GM23338 (cell line): ENCODE data around the gene KLHDC7A. TPM values are rescaled to one million over a fixed set of nuclear protein-coding genes. Genes with fewer than 3 reads are reported as not detected.

Experiments used
- ATAC-seq: fragments of 200-7000 bp; cut with Tn5 transposase; 3 replicates; pipeline ENCODE4 v1.9.1; 2020
- DNase-seq: peaks from one replicate; pipeline ENCODE4 v3.0.0-alpha.2; 2015; ENCODE audit warnings: low spot score
- H2AFZ ChIP-seq: fragments of 200-600 bp; sonication (generic); 2 replicates; pipeline ENCODE4 v1.8.0; 2016; ENCODE audit warnings: antibody characterized with exemption, mild to moderate bottlenecking, moderate library complexity
- H3F3A ChIP-seq: fragments of 200-600 bp; sonication (generic); replicated peaks from 2 replicates; pipeline ENCODE4 v1.8.0; 2017; ENCODE audit warnings: antibody characterized with exemption, mixed run types, low read depth
- H3K27ac ChIP-seq: fragments of 200-600 bp; sonication (generic); 2 replicates; pipeline ENCODE4 v1.6.1; 2016; ENCODE audit warnings: low read depth
- H3K27me3 ChIP-seq: fragments of 200-600 bp; sonication (generic); 2 replicates; pipeline ENCODE4 v1.8.0; 2016; ENCODE audit warnings: mild to moderate bottlenecking, mixed run types, moderate library complexity; ENCODE audit not compliant: insufficient read depth
- H3K36me3 ChIP-seq: fragments of 200-600 bp; sonication (generic); 2 replicates; pipeline ENCODE4 v1.8.0; 2016; ENCODE audit warnings: mild to moderate bottlenecking; ENCODE audit not compliant: insufficient read depth
- H3K4me1 ChIP-seq: fragments of 200-600 bp; sonication (generic); 2 replicates; pipeline ENCODE4 v1.8.0; 2016; ENCODE audit warnings: mild to moderate bottlenecking, moderate library complexity; ENCODE audit not compliant: insufficient read depth
- H3K4me2 ChIP-seq: fragments of 200-600 bp; sonication (generic); 2 replicates; pipeline ENCODE4 v1.7.1; 2017; ENCODE audit warnings: mixed run types
- H3K4me3 ChIP-seq: fragments of 200-600 bp; sonication (generic); 2 replicates; pipeline ENCODE4 v1.6.1; 2016; ENCODE audit warnings: mixed run types
- H3K79me2 ChIP-seq: fragments of 200-600 bp; sonication (generic); replicated peaks from 2 replicates; pipeline ENCODE4 v1.8.0; 2017; ENCODE audit warnings: mild to moderate bottlenecking; ENCODE audit not compliant: insufficient read depth
- H3K9me2 ChIP-seq: fragments of 200-600 bp; sonication (generic); 2 replicates; pipeline ENCODE4 v1.8.0; 2017; ENCODE audit not compliant: insufficient read depth
- H4K20me1 ChIP-seq: fragments of 200-600 bp; sonication (generic); replicated peaks from 2 replicates; pipeline ENCODE4 v1.8.0; 2017; ENCODE audit warnings: mild to moderate bottlenecking; ENCODE audit not compliant: insufficient read depth
- H3K27ac Mint-ChIP-seq: 2 replicates; pipeline ENCODE4 v1.8.0; 2020; ENCODE audit warnings: inconsistent platforms, mild to moderate bottlenecking, moderate library complexity, mixed read lengths
- H3K27me3 Mint-ChIP-seq: 3 replicates; pipeline ENCODE4 v1.8.0; 2022; ENCODE audit warnings: low read depth, mild to moderate bottlenecking, moderate library complexity, mixed read lengths, inconsistent platforms; ENCODE audit not compliant: insufficient read depth, poor library complexity
- H3K36me3 Mint-ChIP-seq: 3 replicates; pipeline ENCODE4 v1.8.0; 2021; ENCODE audit warnings: low read depth, mild to moderate bottlenecking, inconsistent platforms, moderate library complexity, mixed read lengths
- H3K4me1 Mint-ChIP-seq: 3 replicates; pipeline ENCODE4 v1.8.0; 2020; ENCODE audit warnings: mild to moderate bottlenecking, inconsistent platforms, mixed read lengths
- H3K4me3 Mint-ChIP-seq: 3 replicates; pipeline ENCODE4 v1.8.0; 2021; ENCODE audit warnings: moderate library complexity, mild to moderate bottlenecking, inconsistent platforms, mixed read lengths
- H3K9me3 Mint-ChIP-seq: 3 replicates; pipeline ENCODE4 v1.8.0; 2020; ENCODE audit warnings: moderate library complexity, mild to moderate bottlenecking, inconsistent platforms, mixed read lengths
- CREB1 ChIP-seq: fragments of 250-450 bp; sonication (Bioruptor Pico); IDR thresholded peaks from 2 replicates; pipeline ENCODE4 v1.5.0; 2020; ENCODE audit warnings: low read depth, mild to moderate bottlenecking, moderate library complexity
- EZH2 ChIP-seq: fragments of 200-600 bp; sonication (generic); IDR thresholded peaks from one replicate; pipeline ENCODE4 v1.8.0; 2017; ENCODE audit warnings: antibody characterized with exemption, mild to moderate bottlenecking, low read depth; ENCODE audit not compliant: unreplicated experiment
- EZH2phosphoT487 ChIP-seq: fragments of 200-600 bp; sonication (generic); IDR thresholded peaks from one replicate; pipeline ENCODE4 v1.8.1; 2018; ENCODE audit warnings: antibody characterized with exemption; ENCODE audit not compliant: unreplicated experiment
- JUNB ChIP-seq: IDR thresholded peaks from one replicate; pipeline ENCODE4 v1.6.1; 2016; ENCODE audit warnings: antibody characterized with exemption; ENCODE audit not compliant: unreplicated experiment
- NANOG ChIP-seq: IDR thresholded peaks from 2 replicates; pipeline ENCODE4 v1.6.1; 2016; ENCODE audit warnings: antibody characterized with exemption, borderline replicate concordance
- POLR2AphosphoS5 ChIP-seq: IDR thresholded peaks from 2 replicates; pipeline ENCODE4 v1.6.1; 2016; ENCODE audit warnings: antibody characterized with exemption, low read depth
- polyA plus RNA-seq: library from polyadenylated mRNA; unstranded; fragments of >200 nt; fragmentation: Nextera tagmentation; extraction: Ambion mirVana; gene quantifications from 2 replicates; pipeline ENCODE4 v1.2.1, GENCODE V29; 2016
- total RNA-seq: library from RNA; depleted of rRNA; stranded (reverse); fragments of >200 nt; shearing (Covaris generic); gene quantifications from 2 replicates; pipeline ENCODE4 v1.2.3, GENCODE V29; 2014
- TF ChIP-seq, protein P1 (sequence below): IDR thresholded peaks from 2 replicates; pipeline ENCODE4 v1.6.1; 2016; ENCODE audit warnings: antibody characterized with exemption
- TF ChIP-seq, protein P2 (sequence below): IDR thresholded peaks from one replicate; pipeline ENCODE4 v1.6.1; 2018; ENCODE audit warnings: antibody characterized with exemption; ENCODE audit not compliant: unreplicated experiment

KLHDC7A gene
- total and polyA plus RNA-seq, 2 experiments from 2014 or later, result 4.5 to 22.4 TPM

DNA sequence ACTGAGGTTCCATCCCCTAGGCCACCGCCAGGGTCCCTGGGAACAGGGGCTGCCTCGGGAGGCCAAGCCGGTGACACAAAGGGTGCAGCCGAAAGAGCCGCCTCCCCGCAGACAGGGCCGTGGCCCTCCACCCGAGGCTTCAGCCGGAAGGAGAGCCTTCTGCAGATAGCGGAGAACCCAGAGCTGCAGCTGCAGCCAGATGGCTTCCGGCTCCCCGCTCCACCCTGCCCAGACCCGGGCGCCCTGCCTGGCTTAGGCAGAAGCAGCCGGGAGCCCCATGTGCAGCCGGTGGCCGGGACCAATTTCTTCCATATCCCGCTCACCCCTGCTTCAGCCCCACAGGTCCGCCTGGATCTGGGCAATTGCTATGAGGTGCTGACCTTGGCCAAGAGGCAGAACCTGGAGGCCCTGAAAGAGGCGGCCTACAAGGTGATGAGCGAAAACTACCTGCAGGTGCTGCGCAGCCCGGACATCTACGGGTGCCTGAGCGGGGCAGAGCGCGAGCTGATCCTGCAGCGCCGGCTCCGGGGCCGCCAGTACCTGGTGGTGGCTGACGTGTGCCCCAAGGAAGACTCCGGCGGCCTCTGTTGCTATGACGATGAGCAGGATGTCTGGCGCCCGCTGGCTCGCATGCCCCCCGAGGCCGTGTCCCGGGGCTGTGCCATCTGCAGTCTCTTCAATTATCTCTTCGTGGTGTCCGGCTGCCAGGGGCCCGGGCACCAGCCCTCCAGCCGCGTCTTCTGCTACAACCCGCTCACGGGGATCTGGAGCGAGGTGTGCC, 1.4 kb downstream of the KLHDC7A start:
- Histone ChIP-seq H3K36me3 (no peaks in the 10 kb centered on the region), H3K9me2 (0 out of 2 replicates have a peak, but pooled peaks cover 6% of the 10 kb centered on the region), H3K79me2 (peaks cover 4% of the 10 kb centered on the region; the same call in 1 of the 2 replicates), H3K27ac (no peak overlapping the region), H3K4me3 (no peak overlapping the region), H2AFZ (no peak overlapping the region), H3K27me3 (no peaks in the 10 kb centered on the region), H3K4me1 (peaks cover 19% of the 10 kb centered on the region), H3K4me2 (peak overlapping the region; percentile 73; the same call in 1 of the 2 replicates), H3F3A (0 out of 2 replicates have a peak, but pooled peaks cover 7% of the 10 kb centered on the region), H4K20me1 (no peaks in the 10 kb centered on the region)
- Mint-ChIP-seq H3K9me3 (peaks cover 43% of the 10 kb centered on the region), H3K4me1 (peaks cover 39% of the 10 kb centered on the region), H3K4me3 (no peak overlapping the region), H3K27ac (no peak overlapping the region), H3K36me3 (peaks cover 65% of the 10 kb centered on the region), H3K27me3 (peaks cover 12% of the 10 kb centered on the region)
- no peak for DNase-seq
- TF ChIP-seq EZH2phosphoT487, result no peak
- TF ChIP-seq, protein P1, sequence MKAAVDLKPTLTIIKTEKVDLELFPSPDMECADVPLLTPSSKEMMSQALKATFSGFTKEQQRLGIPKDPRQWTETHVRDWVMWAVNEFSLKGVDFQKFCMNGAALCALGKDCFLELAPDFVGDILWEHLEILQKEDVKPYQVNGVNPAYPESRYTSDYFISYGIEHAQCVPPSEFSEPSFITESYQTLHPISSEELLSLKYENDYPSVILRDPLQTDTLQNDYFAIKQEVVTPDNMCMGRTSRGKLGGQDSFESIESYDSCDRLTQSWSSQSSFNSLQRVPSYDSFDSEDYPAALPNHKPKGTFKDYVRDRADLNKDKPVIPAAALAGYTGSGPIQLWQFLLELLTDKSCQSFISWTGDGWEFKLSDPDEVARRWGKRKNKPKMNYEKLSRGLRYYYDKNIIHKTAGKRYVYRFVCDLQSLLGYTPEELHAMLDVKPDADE, result no peak
- no peak for TF ChIP-seq POLR2AphosphoS5
- TF ChIP-seq JUNB, result no peak
- no peak for TF ChIP-seq CREB1
- no peak for ATAC-seq

DNA sequence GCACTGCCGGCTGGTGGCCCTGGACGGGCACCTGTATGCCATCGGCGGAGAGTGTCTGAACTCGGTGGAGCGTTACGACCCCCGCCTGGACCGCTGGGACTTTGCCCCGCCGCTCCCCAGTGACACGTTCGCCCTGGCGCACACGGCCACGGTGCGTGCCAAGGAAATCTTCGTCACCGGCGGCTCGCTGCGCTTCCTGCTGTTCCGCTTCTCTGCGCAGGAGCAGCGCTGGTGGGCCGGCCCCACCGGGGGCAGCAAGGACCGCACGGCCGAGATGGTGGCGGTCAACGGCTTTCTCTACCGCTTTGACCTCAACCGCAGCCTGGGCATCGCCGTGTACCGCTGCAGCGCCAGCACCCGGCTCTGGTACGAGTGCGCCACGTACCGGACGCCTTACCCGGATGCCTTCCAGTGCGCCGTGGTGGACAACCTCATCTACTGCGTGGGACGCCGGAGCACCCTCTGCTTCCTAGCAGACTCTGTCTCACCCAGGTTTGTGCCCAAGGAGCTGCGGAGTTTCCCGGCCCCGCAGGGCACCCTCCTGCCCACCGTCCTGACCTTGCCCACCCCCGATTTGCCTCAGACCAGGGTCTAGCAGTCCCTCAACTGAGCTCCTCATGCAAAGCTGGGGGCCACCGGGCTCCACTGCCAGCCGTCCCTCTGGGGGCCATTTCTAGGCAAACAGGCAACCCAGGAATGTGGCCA, 2.1 kb downstream of the KLHDC7A start:
- peaks cover 65% of the 10 kb centered on the region for H3K36me3 Mint-ChIP-seq
- no peak overlapping the region for H3K4me3 ChIP-seq
- peaks cover 43% of the 10 kb centered on the region for H3K9me3 Mint-ChIP-seq
- H3K4me1 Mint-ChIP-seq, result peaks cover 44% of the 10 kb centered on the region
- no peak overlapping the region for H3K4me3 Mint-ChIP-seq
- peaks cover 4% of the 10 kb centered on the region; the same call in 1 of the 2 replicates for H3K79me2 ChIP-seq
- H3K4me2 ChIP-seq, result no peak overlapping the region
- H3K36me3 ChIP-seq, result no peaks in the 10 kb centered on the region
- DNase-seq (no peak), ATAC-seq (no peak)
- no peaks in the 10 kb centered on the region for H4K20me1 ChIP-seq
- 0 out of 2 replicates have a peak, but pooled peaks cover 7% of the 10 kb centered on the region for H3F3A ChIP-seq
- H3K27me3 Mint-ChIP-seq, result peaks cover 14% of the 10 kb centered on the region
- peaks cover 24% of the 10 kb centered on the region for H3K4me1 ChIP-seq
- H3K27me3 ChIP-seq, result no peaks in the 10 kb centered on the region
- no peak overlapping the region for H3K27ac ChIP-seq
- 0 out of 2 replicates have a peak, but pooled peaks cover 6% of the 10 kb centered on the region for H3K9me2 ChIP-seq
- no peak overlapping the region for H2AFZ ChIP-seq
- H3K27ac Mint-ChIP-seq, result no peak overlapping the region
- no peak for TF ChIP-seq EZH2
- TF ChIP-seq NANOG, result no peak
- TF ChIP-seq, protein P1, result no peak
- TF ChIP-seq, protein P2, sequence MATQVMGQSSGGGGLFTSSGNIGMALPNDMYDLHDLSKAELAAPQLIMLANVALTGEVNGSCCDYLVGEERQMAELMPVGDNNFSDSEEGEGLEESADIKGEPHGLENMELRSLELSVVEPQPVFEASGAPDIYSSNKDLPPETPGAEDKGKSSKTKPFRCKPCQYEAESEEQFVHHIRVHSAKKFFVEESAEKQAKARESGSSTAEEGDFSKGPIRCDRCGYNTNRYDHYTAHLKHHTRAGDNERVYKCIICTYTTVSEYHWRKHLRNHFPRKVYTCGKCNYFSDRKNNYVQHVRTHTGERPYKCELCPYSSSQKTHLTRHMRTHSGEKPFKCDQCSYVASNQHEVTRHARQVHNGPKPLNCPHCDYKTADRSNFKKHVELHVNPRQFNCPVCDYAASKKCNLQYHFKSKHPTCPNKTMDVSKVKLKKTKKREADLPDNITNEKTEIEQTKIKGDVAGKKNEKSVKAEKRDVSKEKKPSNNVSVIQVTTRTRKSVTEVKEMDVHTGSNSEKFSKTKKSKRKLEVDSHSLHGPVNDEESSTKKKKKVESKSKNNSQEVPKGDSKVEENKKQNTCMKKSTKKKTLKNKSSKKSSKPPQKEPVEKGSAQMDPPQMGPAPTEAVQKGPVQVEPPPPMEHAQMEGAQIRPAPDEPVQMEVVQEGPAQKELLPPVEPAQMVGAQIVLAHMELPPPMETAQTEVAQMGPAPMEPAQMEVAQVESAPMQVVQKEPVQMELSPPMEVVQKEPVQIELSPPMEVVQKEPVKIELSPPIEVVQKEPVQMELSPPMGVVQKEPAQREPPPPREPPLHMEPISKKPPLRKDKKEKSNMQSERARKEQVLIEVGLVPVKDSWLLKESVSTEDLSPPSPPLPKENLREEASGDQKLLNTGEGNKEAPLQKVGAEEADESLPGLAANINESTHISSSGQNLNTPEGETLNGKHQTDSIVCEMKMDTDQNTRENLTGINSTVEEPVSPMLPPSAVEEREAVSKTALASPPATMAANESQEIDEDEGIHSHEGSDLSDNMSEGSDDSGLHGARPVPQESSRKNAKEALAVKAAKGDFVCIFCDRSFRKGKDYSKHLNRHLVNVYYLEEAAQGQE, result no peak
